T-cell (primary cell): Measurements from ENCODE around the gene TLE1. TPM values are rescaled to one million over a fixed set of nuclear protein-coding genes. Genes with fewer than 3 reads are reported as not detected.
"Not testable (repeated sequence)": the region's sequence is repeated elsewhere in the genome, so short reads cannot be mapped to it uniquely, and the experiment has no call there.

Experiments used
- ATAC-seq, 4 experiments: fragments of 200-7000 bp in 3 of 4; fragments of 150-1000 bp in 1 of 4; cut with Tn5 transposase; replicated peaks in 1 of 4; 1 replicate in 3 of 4; 2 replicates in 1 of 4; pipeline ENCODE4 v1.10.0; 2021; ENCODE audit warnings: moderate library complexity in 3 of 4, mild to moderate bottlenecking in 2 of 4, moderate number of reproducible peaks in 1 of 4
- CTCF ChIA-PET, 2 donors: fragments of 300-600 bp; sonication (Branson Sonifier 250); formaldehyde crosslinking; loops; one replicate each; lab custom pipeline; 2022; ENCODE audit warnings: antibody characterized with exemption in 2 of 2; lab: Charles Lee
- POLR2A ChIA-PET, 2 donors: fragments of 300-600 bp; sonication (Branson Sonifier 250); formaldehyde crosslinking; loops; one replicate each; lab custom pipeline; 2022; ENCODE audit warnings: antibody characterized with exemption in 2 of 2; lab: Charles Lee
- DNase-seq, 35 experiments: peaks; one replicate each; pipeline versions ENCODE4 v3.0.0 to v3.0.0-alpha.2; 2013 to 2023
- H3K27ac ChIP-seq: one replicate; pipeline ENCODE4 v1.5.1; 2013; ENCODE audit warnings: low read length
- H3K27me3 ChIP-seq, 2 experiments: replicated peaks in 1 of 2; 1 replicate in 1 of 2; 2 replicates in 1 of 2; pipeline versions ENCODE4 v1.6.1 to v1.7.0; 2013; ENCODE audit warnings: low read length in 1 of 2, mixed read lengths in 1 of 2; ENCODE audit not compliant: control insufficient read depth in 2 of 2, insufficient read depth in 2 of 2; ENCODE audit errors: extremely low read depth in 1 of 2
- H3K36me3 ChIP-seq, 2 donors: 1 replicate in 1 of 2; 2 replicates in 1 of 2; pipeline versions ENCODE4 v1.6.1 to v1.7.0; 2013; ENCODE audit warnings: low read length in 1 of 2; ENCODE audit not compliant: control insufficient read depth in 2 of 2, insufficient read depth in 1 of 2; ENCODE audit errors: extremely low read depth in 1 of 2
- H3K4me1 ChIP-seq, 2 experiments: 1 replicate in 1 of 2; 2 replicates in 1 of 2; pipeline versions ENCODE4 v1.6.1 to v1.7.0; 2013; ENCODE audit warnings: low read length in 2 of 2, mixed read lengths in 1 of 2; ENCODE audit not compliant: insufficient read depth in 2 of 2, control insufficient read depth in 1 of 2; ENCODE audit errors: extremely low read depth in 1 of 2
- H3K4me3 ChIP-seq, 2 donors: 1 replicate in 1 of 2; 2 replicates in 1 of 2; pipeline versions ENCODE4 v1.5.1 to v1.7.0; 2013; ENCODE audit warnings: mild to moderate bottlenecking in 2 of 2, low read length in 1 of 2, moderate library complexity in 1 of 2; ENCODE audit not compliant: control insufficient read depth in 1 of 2; ENCODE audit errors: extremely low read depth in 1 of 2
- H3K9me3 ChIP-seq: 2 replicates; pipeline ENCODE4 v1.7.0; 2013
- H3K27ac Mint-ChIP-seq, 2 donors: one replicate each; pipeline ENCODE4 v1.8.0; 2020 to 2021; ENCODE audit warnings: mild to moderate bottlenecking in 2 of 2, mixed read lengths in 2 of 2
- H3K27me3 Mint-ChIP-seq, 2 donors: one replicate each; pipeline ENCODE4 v1.8.0; 2021 to 2022; ENCODE audit warnings: mixed read lengths in 2 of 2
- H3K36me3 Mint-ChIP-seq: one replicate; pipeline ENCODE4 v1.8.0; 2021; ENCODE audit warnings: mixed read lengths
- H3K4me1 Mint-ChIP-seq, 3 donors: one replicate each; pipeline ENCODE4 v1.8.0; 2020 to 2022; ENCODE audit warnings: mixed read lengths in 3 of 3, mild to moderate bottlenecking in 1 of 3
- H3K4me3 Mint-ChIP-seq, 3 donors: one replicate each; pipeline ENCODE4 v1.8.0; 2020 to 2022; ENCODE audit warnings: mild to moderate bottlenecking in 3 of 3, mixed read lengths in 3 of 3, moderate library complexity in 3 of 3
- H3K9me3 Mint-ChIP-seq, 3 donors: one replicate each; pipeline ENCODE4 v1.8.0; 2020 to 2022; ENCODE audit warnings: mixed read lengths in 3 of 3
- WGBS: methylation state at CpG from one replicate; pipeline ENCODE4 v1.1.5; 2013; ENCODE audit warnings: missing lambda C conversion rate; ENCODE audit not compliant: insufficient coverage; 5-methylcytosine and 5-hydroxymethylcytosine counted together
- total RNA-seq, 35 experiments: library from RNA in 6 of 35; stranded (reverse) in 6 of 35; fragments of 120-200 nt in 1 of 35; gene quantifications; one replicate each; pipeline versions ENCODE4 v1.2.1 to v1.2.4 and lab custom pipeline; 2013 to 2026

TLE1 gene
- total RNA-seq, 5 donors from 2014 or later (not counting 1 experiment from before 2014, with no cell fraction given), result 1.3 to 3.5 (median 2.8) TPM

- ATAC-seq, result peak in 2 of 4 experiments; percentile 32 to 44
- no peak overlapping the region for H3K27ac ChIP-seq
Observed at GRCh38 chr9:81596679-81597418, 92.5 kb downstream of the TLE1 start.

GRCh38 chr9:81595887-81596543 is 93.3 kb downstream of the TLE1 start:
- 90% methylated on average over 5 of the region's 10 CpGs for WGBS
- ATAC-seq (no peak), DNase-seq (no peak)
- H3K27ac Mint-ChIP-seq, result no peak overlapping the region
- no peak overlapping the region for H3K4me3 ChIP-seq
- H3K4me3 Mint-ChIP-seq, result no peak overlapping the region
- H3K4me1 ChIP-seq, result no peaks in the 10 kb centered on the region
- H3K9me3 Mint-ChIP-seq, result no peaks in the 10 kb centered on the region
- no peak overlapping the region for H3K27ac ChIP-seq
- H3K4me1 Mint-ChIP-seq, result peaks cover 13 to 17% (median 15%) of the 10 kb centered on the region in 3 donors
- ChIA-PET CTCF (no interaction called here), POLR2A (no interaction called here)
- H3K36me3 ChIP-seq, result no peaks in the 10 kb centered on the region
- no peaks in the 10 kb centered on the region for H3K9me3 ChIP-seq
- no peaks in the 10 kb centered on the region for H3K27me3 ChIP-seq
- H3K36me3 Mint-ChIP-seq, result no peaks in the 10 kb centered on the region
- peaks cover 0 to 11% of the 10 kb centered on the region in 2 donors for H3K27me3 Mint-ChIP-seq

More at GRCh38 chr9:81596679-81597418, 92.5 kb downstream of the TLE1 start:
- Histone ChIP-seq H3K36me3 (no peaks in the 10 kb centered on the region), H3K4me1 (no peaks in the 10 kb centered on the region), H3K4me3 (peak overlapping the region in 1 of 2 donors; percentile 35), H3K27me3 (no peaks in the 10 kb centered on the region), H3K9me3 (no peaks in the 10 kb centered on the region)
- Mint-ChIP-seq H3K27me3 (peaks cover 0 to 11% of the 10 kb centered on the region in 2 donors), H3K4me3 (peak overlapping the region in 2 of 3 donors; percentile 11 to 17), H3K4me1 (peaks cover 13 to 17% (median 15%) of the 10 kb centered on the region in 3 donors), H3K9me3 (no peaks in the 10 kb centered on the region), H3K36me3 (no peaks in the 10 kb centered on the region), H3K27ac (peak overlapping the region in 1 of 2 donors; percentile 22)
- WGBS, result 41% methylated on average over 5 of the region's 13 CpGs
- ChIA-PET CTCF (no interaction called here), POLR2A (no interaction called here)
- DNase-seq, result peak in 4 of 35 experiments; percentile 1 to 9 (median 6)

DNA sequence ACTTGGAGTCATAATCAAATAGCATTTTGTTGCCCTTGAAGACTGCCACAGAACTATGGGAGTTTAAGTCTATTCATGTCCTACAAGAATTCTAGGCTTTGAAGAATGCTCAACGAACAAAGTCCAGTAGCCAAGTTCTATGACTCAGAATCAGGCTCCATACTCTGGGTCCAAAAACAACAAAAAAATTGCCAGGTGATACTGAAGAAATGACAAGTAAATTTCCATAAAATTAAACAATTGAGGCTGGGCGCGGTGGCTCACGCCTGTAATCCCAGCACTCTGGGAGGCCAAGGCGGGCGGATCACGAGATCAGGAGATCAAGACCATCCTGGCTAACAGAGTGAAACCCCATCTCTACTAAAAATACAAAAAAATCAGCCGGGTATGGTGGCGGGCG is 94.1 kb downstream of the TLE1 start:
- H3K36me3 Mint-ChIP-seq, CTCF ChIA-PET, ATAC-seq, DNase-seq, H3K4me3 ChIP-seq, H3K9me3 Mint-ChIP-seq, POLR2A ChIA-PET, H3K36me3 ChIP-seq, H3K27ac Mint-ChIP-seq, H3K4me3 Mint-ChIP-seq, H3K27ac ChIP-seq, H3K9me3 ChIP-seq, H3K27me3 ChIP-seq, H3K4me1 ChIP-seq: not testable (repeated sequence)
- peaks cover 13 to 17% (median 15%) of the 10 kb centered on the region in 3 donors for H3K4me1 Mint-ChIP-seq
- peaks cover 0 to 11% of the 10 kb centered on the region in 2 donors for H3K27me3 Mint-ChIP-seq
- WGBS, result 82% methylated on average over 3 of the region's 10 CpGs

DNA sequence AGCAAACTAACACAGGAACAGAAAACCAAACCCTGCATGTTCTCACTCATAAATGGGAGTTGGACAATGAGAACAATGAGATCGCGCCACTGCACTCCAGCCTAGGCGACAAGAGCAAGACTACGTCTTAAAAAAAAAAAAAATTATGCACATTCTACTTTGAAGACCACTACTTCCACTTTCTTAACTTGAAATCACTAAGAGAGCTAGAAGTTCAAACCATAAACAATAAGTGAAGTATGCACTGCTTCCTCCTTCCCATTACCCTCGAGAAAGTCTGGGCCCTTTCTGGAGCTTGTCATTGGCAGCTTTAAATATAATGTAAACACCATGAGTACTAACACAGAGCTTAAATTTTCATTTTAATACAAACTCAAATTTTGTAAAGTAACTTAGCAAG is 94.9 kb downstream of the TLE1 start:
- Histone ChIP-seq H3K4me1 (no peaks in the 10 kb centered on the region), H3K9me3 (no peaks in the 10 kb centered on the region), H3K36me3 (no peaks in the 10 kb centered on the region), H3K27ac (no peak overlapping the region), H3K27me3 (no peaks in the 10 kb centered on the region), H3K4me3 (no peak overlapping the region)
- WGBS, result 80% methylated on average over 1 of the region's 5 CpGs
- ATAC-seq (no peak), DNase-seq (no peak)
- no peak overlapping the region for H3K27ac Mint-ChIP-seq
- no peaks in the 10 kb centered on the region for H3K36me3 Mint-ChIP-seq
- H3K4me3 Mint-ChIP-seq, result no peak overlapping the region
- H3K27me3 Mint-ChIP-seq, result peaks cover 0 to 11% of the 10 kb centered on the region in 2 donors
- ChIA-PET CTCF (no interaction called here), POLR2A (interaction anchor here in 1 of 2 donors (0.7 kb wide), 1 partner anchor 1271 kb away, joined by 7 read pairs; no protein-coding TSS in a partner anchor)
- no peaks in the 10 kb centered on the region for H3K9me3 Mint-ChIP-seq
- H3K4me1 Mint-ChIP-seq, result peaks cover 13 to 17% (median 15%) of the 10 kb centered on the region in 3 donors

DNA sequence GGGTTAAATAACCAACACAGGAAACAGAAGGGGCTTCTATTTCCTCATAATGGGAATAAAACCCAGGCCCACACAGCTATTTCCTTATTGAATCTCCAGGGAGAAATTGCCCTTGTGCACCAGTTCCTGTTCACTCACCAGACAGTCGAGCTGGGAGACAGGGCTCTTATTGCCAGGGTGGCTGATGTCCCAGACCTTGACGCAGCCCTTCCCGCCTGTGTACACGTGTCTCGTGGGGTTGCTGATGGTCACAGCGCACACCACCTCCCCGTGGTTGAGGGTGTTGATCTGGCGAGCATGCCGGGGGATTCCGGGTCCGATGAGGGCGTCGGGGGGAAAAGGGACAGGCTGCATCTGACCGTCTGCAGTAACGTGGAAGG is 96.5 kb downstream of the TLE1 start:
- CTCF ChIA-PET, result no interaction called here

DNA sequence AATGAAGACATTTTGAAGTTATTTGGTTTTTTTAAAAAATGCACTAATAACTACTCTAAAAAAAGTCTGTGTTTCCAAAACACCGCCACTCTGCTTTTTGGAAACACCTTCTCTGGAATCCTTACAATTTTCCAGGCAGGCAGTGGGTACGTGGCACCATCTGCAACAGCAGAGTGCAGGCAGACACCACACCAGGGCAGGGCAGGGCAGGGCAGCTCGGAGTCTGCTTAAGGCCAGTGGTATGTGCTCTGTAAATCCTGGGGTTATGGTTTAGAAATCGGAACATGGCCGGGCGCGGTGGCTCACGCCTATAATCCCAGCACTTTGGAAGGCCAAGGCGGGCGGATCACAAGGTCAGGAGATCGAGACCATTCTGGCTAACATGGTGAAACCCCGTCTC is 97.6 kb downstream of the TLE1 start:
- Histone ChIP-seq H3K4me3 (no peak overlapping the region), H3K27ac (no peak overlapping the region), H3K27me3 (no peaks in the 10 kb centered on the region), H3K9me3 (no peaks in the 10 kb centered on the region), H3K4me1 (no peaks in the 10 kb centered on the region), H3K36me3 (no peaks in the 10 kb centered on the region)
- Mint-ChIP-seq H3K4me1 (peaks cover 6 to 9% (median 7%) of the 10 kb centered on the region in 3 donors), H3K4me3 (no peak overlapping the region), H3K27ac (no peak overlapping the region), H3K27me3 (peaks cover 0 to 5% of the 10 kb centered on the region in 2 donors), H3K9me3 (no peaks in the 10 kb centered on the region), H3K36me3 (no peaks in the 10 kb centered on the region)
- CTCF ChIA-PET, result no interaction called here
- no peak for ATAC-seq
- POLR2A ChIA-PET, result no interaction called here
- no peak for DNase-seq
- 86% methylated on average over 1 of the region's 12 CpGs for WGBS

More for the DNA sequence above, 96.5 kb downstream of the TLE1 start:
- no peaks in the 10 kb centered on the region for H3K4me1 ChIP-seq
- Mint-ChIP-seq H3K36me3 (no peaks in the 10 kb centered on the region), H3K27me3 (peaks cover 0 to 5% of the 10 kb centered on the region in 2 donors), H3K27ac (no peak overlapping the region), H3K4me3 (no peak overlapping the region), H3K4me1 (peaks cover 13 to 15% (median 13%) of the 10 kb centered on the region in 3 donors), H3K9me3 (no peaks in the 10 kb centered on the region)
- no peak overlapping the region for H3K27ac ChIP-seq
- H3K27me3 ChIP-seq, result no peaks in the 10 kb centered on the region
- H3K36me3 ChIP-seq, result no peaks in the 10 kb centered on the region
- POLR2A ChIA-PET, result no interaction called here
- no peak for ATAC-seq
- no peaks in the 10 kb centered on the region for H3K9me3 ChIP-seq
- no peak overlapping the region for H3K4me3 ChIP-seq
- peak in 1 of 35 experiments; percentile 9 for DNase-seq
- WGBS, result 63% methylated on average over 11 of the region's 15 CpGs
